ENCODE data around the gene MROH2B. TPM values are rescaled to one million over a fixed set of nuclear protein-coding genes. Genes with fewer than 3 reads are reported as not detected.

The MROH2B gene
- total RNA-seq = not detected in 2 replicates

GRCh38 chr5:41071242-41071641 lies at the start of gene MROH2B:
TSS of gene MROH2B (minus strand) at chr5:41071342. CDS start at chr5:41070852, 490 bp downstream.

Small RNA genes within 50 kb of the gene (small RNA-seq; reads per million reads assigned to genes)
- gene AC114967.1 = not detected

Other genes starting within 250 kb of the MROH2B start
- gene RPL37, start 236.1 kb downstream of the MROH2B start, total RNA-seq = 138 and 1,774 TPM in 2 replicates
- gene CARD6, start 230.0 kb downstream of the MROH2B start, total RNA-seq = under 0.01 and 0.43 TPM in 2 replicates
- not detected in 2 replicates for gene C7, start 161.8 kb downstream of the MROH2B start, total RNA-seq
- under 0.01 and 0.39 TPM in 2 replicates for gene C6, start 142.2 kb upstream of the MROH2B start, total RNA-seq